Kidney epithelial cell (primary cell): ENCODE measurements around the gene ZBTB46. TPM values are rescaled to one million over a fixed set of nuclear protein-coding genes. Genes with fewer than 3 reads are reported as not detected.

ENCODE experiments used
- DNase-seq: peaks from one replicate; pipeline ENCODE4 v3.0.0-alpha.2; 2010; ENCODE audit warnings: low read depth
- H3K27me3 ChIP-seq: 2 replicates; pipeline ENCODE4 v1.6.0; 2011; ENCODE audit warnings: low read length; ENCODE audit not compliant: control insufficient read depth, insufficient read depth
- H3K36me3 ChIP-seq: 2 replicates; pipeline ENCODE4 v1.5.1; 2011; ENCODE audit warnings: low read length; ENCODE audit not compliant: control insufficient read depth, insufficient read depth
- H3K4me3 ChIP-seq: 2 replicates; pipeline ENCODE4 v1.5.1; 2011; ENCODE audit warnings: low read depth, mild to moderate bottlenecking, control low read depth, low read length
- total RNA-seq: library from RNA; depleted of rRNA; stranded (reverse); fragments of >200 nt; gene quantifications from 2 replicates; pipeline ENCODE4 v1.2.3, GENCODE V29; 2015
- TF ChIP-seq, protein P1 (sequence below): IDR thresholded peaks from 2 replicates; pipeline ENCODE4 v1.5.1; 2011; ENCODE audit warnings: mild to moderate bottlenecking, moderate library complexity, low read length, control low read depth, inconsistent platforms; ENCODE audit not compliant: insufficient read depth, poor library complexity, severe bottlenecking

ZBTB46 gene
- total RNA-seq, 1 donor from 2014 or later, result 7.8 TPM

DNA sequence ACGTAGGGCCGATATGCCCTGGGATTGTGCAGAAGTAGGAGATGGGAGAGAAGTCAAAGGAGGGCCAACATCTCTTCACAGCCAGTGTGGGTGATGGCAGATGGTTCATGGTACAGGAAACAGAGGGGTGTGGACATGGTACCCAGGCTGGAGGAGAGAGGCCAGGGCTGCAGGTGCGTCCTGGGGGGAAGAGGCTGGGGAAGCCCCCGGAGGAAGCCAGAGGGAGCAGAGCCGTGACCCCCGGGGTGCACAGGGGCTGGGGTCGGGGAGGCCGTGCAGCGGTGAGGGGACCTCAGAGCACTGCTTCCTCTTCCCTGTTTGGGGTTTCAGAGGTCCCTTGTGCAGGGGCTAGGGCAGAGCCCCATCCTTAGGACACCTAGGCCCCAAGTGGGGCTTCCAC, 11.2 kb upstream of the ZBTB46 start:
- no peaks in the 10 kb centered on the region for H3K36me3 ChIP-seq
- TF ChIP-seq, protein P1, sequence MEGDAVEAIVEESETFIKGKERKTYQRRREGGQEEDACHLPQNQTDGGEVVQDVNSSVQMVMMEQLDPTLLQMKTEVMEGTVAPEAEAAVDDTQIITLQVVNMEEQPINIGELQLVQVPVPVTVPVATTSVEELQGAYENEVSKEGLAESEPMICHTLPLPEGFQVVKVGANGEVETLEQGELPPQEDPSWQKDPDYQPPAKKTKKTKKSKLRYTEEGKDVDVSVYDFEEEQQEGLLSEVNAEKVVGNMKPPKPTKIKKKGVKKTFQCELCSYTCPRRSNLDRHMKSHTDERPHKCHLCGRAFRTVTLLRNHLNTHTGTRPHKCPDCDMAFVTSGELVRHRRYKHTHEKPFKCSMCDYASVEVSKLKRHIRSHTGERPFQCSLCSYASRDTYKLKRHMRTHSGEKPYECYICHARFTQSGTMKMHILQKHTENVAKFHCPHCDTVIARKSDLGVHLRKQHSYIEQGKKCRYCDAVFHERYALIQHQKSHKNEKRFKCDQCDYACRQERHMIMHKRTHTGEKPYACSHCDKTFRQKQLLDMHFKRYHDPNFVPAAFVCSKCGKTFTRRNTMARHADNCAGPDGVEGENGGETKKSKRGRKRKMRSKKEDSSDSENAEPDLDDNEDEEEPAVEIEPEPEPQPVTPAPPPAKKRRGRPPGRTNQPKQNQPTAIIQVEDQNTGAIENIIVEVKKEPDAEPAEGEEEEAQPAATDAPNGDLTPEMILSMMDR, result no peak
- peaks cover 38% of the 10 kb centered on the region for H3K27me3 ChIP-seq
- DNase-seq, result no peak
- no peak overlapping the region for H3K4me3 ChIP-seq

DNA sequence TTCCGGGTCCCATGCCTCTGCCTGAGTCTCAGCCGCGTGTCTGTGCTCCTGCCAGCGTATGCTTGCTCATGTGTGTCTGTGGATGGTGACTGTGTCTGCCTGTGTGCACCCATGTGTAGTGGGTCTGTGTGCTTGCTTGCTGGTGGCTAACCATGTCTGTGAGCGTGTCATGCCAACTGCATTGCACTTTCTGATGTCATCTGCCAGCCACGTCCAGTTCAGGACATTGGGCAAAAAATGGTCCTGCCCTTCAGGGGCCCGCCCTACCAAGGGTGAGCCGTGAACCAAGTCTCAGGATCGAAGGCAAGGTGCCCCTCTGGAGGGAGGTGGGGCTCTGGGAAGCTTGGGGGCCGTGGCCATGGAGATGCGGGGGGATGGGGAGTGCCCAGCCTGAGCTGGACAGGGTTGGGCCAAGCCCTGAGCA, 9.4 kb upstream of the ZBTB46 start:
- Histone ChIP-seq H3K36me3 (no peaks in the 10 kb centered on the region), H3K27me3 (peaks cover 31% of the 10 kb centered on the region), H3K4me3 (no peak overlapping the region)
- TF ChIP-seq, protein P1, result no peak
- DNase-seq, result peak; percentile 52

GRCh38 chr20:63839620-63840019, 8.6 kb upstream of the ZBTB46 start:
- no peaks in the 10 kb centered on the region for H3K36me3 ChIP-seq
- no peak for DNase-seq
- peaks cover 30% of the 10 kb centered on the region for H3K27me3 ChIP-seq
- H3K4me3 ChIP-seq, result no peak overlapping the region
- TF ChIP-seq, protein P1, result no peak

DNA sequence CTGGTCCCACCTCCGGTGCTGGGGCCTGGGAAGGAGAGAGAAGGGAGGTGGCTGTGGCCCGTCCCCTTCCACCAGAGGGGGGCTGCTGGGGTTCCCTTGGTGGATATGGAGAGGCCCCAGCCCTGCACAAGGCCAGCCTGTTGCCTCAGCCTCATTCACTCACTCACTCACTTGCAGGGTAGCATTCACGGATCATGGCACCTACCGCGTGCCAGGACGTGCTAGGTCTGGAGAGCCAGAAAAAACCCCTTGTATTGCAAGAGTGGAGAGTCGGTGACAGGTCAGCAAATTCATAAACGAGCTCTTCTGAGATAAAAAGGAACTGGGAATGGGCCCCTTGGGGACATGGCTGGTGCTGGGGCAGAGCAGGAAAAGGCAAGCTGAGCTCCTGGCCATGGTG, 6.4 kb upstream of the ZBTB46 start:
- TF ChIP-seq, protein P1, result no peak

GRCh38 chr20:63836458-63837344, 5.6 kb upstream of the ZBTB46 start:
- H3K27me3 ChIP-seq, result peaks cover 25% of the 10 kb centered on the region

More for the DNA sequence above, 6.4 kb upstream of the ZBTB46 start:
- Histone ChIP-seq H3K36me3 (no peaks in the 10 kb centered on the region), H3K4me3 (no peak overlapping the region), H3K27me3 (peaks cover 18% of the 10 kb centered on the region)
- DNase-seq, result no peak

More at GRCh38 chr20:63836458-63837344, 5.6 kb upstream of the ZBTB46 start:
- TF ChIP-seq, protein P1, result no peak
- no peaks in the 10 kb centered on the region for H3K36me3 ChIP-seq
- DNase-seq, result no peak
- no peak overlapping the region for H3K4me3 ChIP-seq
